ENCODE measurements around the gene KCNQ1.
A peak's percentile ranks its signal among the peaks of the same experiment; 100 is the strongest.

KCNQ1 gene

GRCh38 chr11:2410616-2411015 is 34.2 kb upstream of the KCNQ1 start:
- no peak for DNase-seq

- DNase-seq, result no peak
Measured at GRCh38 chr11:2411446-2412305, 33.1 kb upstream of the KCNQ1 start.

- no peak for DNase-seq
Measured at GRCh38 chr11:2412323-2412722, 32.5 kb upstream of the KCNQ1 start.

- no peak for DNase-seq
Measured at GRCh38 chr11:2413742-2414579, 30.8 kb upstream of the KCNQ1 start.

- DNase-seq, result no peak
Measured at GRCh38 chr11:2414616-2415015, 30.2 kb upstream of the KCNQ1 start.

- no peak for DNase-seq
Measured at GRCh38 chr11:2415171-2415570, 29.6 kb upstream of the KCNQ1 start.

GRCh38 chr11:2415601-2416380 is 29.0 kb upstream of the KCNQ1 start:
- DNase-seq, result no peak

- DNase-seq, result no peak
Measured at GRCh38 chr11:2416765-2417164, 28.0 kb upstream of the KCNQ1 start.

- DNase-seq, result no peak
Measured at GRCh38 chr11:2417856-2418692, 26.7 kb upstream of the KCNQ1 start.

GRCh38 chr11:2418693-2419360 is 26.0 kb upstream of the KCNQ1 start:
- no peak for DNase-seq

- peak; percentile 84 for DNase-seq
Measured at GRCh38 chr11:2419638-2420501, 24.9 kb upstream of the KCNQ1 start.

GRCh38 chr11:2420502-2421225 is 24.1 kb upstream of the KCNQ1 start:
- peak; percentile 88 for DNase-seq

- no peak for DNase-seq
Measured at GRCh38 chr11:2421226-2421994, 23.4 kb upstream of the KCNQ1 start.

GRCh38 chr11:2421996-2422395 is 22.8 kb upstream of the KCNQ1 start:
- DNase-seq, result no peak

- no peak for DNase-seq
Measured at GRCh38 chr11:2422461-2423156, 22.2 kb upstream of the KCNQ1 start.

- no peak for DNase-seq
Measured at GRCh38 chr11:2423157-2424025, 21.4 kb upstream of the KCNQ1 start.

- DNase-seq, result no peak
Measured at GRCh38 chr11:2424811-2425495, 19.9 kb upstream of the KCNQ1 start.
